Progenitor cell of endocrine pancreas (in vitro differentiated cells): ENCODE measurements around the gene CSAD. TPM values are rescaled to one million over a fixed set of nuclear protein-coding genes. Genes with fewer than 3 reads are reported as not detected.

Source experiments
- DNase-seq: peaks from one replicate; pipeline ENCODE4 v3.0.0; 2021; ENCODE audit warnings: low spot score; ENCODE audit not compliant: unreplicated experiment
- H3K27ac Mint-ChIP-seq: 2 replicates; pipeline ENCODE4 v1.8.0; 2021; ENCODE audit warnings: mild to moderate bottlenecking, moderate library complexity, mixed read lengths
- H3K27me3 Mint-ChIP-seq: 2 replicates; pipeline ENCODE4 v1.8.0; 2021; ENCODE audit warnings: mixed read lengths
- H3K36me3 Mint-ChIP-seq: 2 replicates; pipeline ENCODE4 v1.8.0; 2022; ENCODE audit warnings: mixed read lengths; ENCODE audit not compliant: insufficient read depth
- H3K4me1 Mint-ChIP-seq: 2 replicates; pipeline ENCODE4 v1.8.0; 2021; ENCODE audit warnings: low read depth, mixed read lengths
- H3K4me3 Mint-ChIP-seq: 2 replicates; pipeline ENCODE4 v1.8.0; 2021; ENCODE audit warnings: low read depth, mild to moderate bottlenecking, moderate library complexity, mixed read lengths
- H3K9me3 Mint-ChIP-seq: 2 replicates; pipeline ENCODE4 v1.8.0; 2021; ENCODE audit warnings: low read depth, mixed read lengths
- CTCF ChIP-seq: fragments of 200-600 bp; sonication (generic); IDR thresholded peaks from one replicate; pipeline ENCODE4 v1.5.0; 2021; ENCODE audit warnings: antibody characterized with exemption, mild to moderate bottlenecking; ENCODE audit not compliant: unreplicated experiment
- total RNA-seq: library from RNA; stranded (reverse); gene quantifications from 2 replicates; pipeline ENCODE4 v1.2.1, GENCODE V29; 2021

The CSAD gene
- total RNA-seq, 1 donor from 2014 or later, result 58.6 TPM

- TF ChIP-seq CTCF, result no peak
- H3K9me3 Mint-ChIP-seq, result no peaks in the 10 kb centered on the region
- H3K4me3 Mint-ChIP-seq, result no peak overlapping the region
- H3K36me3 Mint-ChIP-seq, result no peaks in the 10 kb centered on the region
- H3K4me1 Mint-ChIP-seq, result no peaks in the 10 kb centered on the region
- H3K27ac Mint-ChIP-seq, result no peak overlapping the region
- no peak for DNase-seq
- peaks cover 38% of the 10 kb centered on the region for H3K27me3 Mint-ChIP-seq
Measured at GRCh38 chr12:53200458-53201176, 19.9 kb upstream of the CSAD start.

- Mint-ChIP-seq H3K4me1 (no peaks in the 10 kb centered on the region), H3K4me3 (no peak overlapping the region)
Measured at GRCh38 chr12:53200107-53200457, 19.4 kb upstream of the CSAD start.

GRCh38 chr12:53199700-53200099 is 19.0 kb upstream of the CSAD start:
- Mint-ChIP-seq H3K27ac (no peak overlapping the region), H3K9me3 (no peaks in the 10 kb centered on the region), H3K36me3 (no peaks in the 10 kb centered on the region), H3K4me1 (no peaks in the 10 kb centered on the region), H3K4me3 (no peak overlapping the region), H3K27me3 (peaks cover 46% of the 10 kb centered on the region)
- no peak for DNase-seq
- TF ChIP-seq CTCF, result no peak

More at GRCh38 chr12:53200107-53200457, 19.4 kb upstream of the CSAD start:
- H3K36me3 Mint-ChIP-seq, result no peaks in the 10 kb centered on the region
- peaks cover 44% of the 10 kb centered on the region for H3K27me3 Mint-ChIP-seq
- H3K27ac Mint-ChIP-seq, result no peak overlapping the region
- H3K9me3 Mint-ChIP-seq, result no peaks in the 10 kb centered on the region
- no peak for DNase-seq
- TF ChIP-seq CTCF, result no peak

GRCh38 chr12:53198486-53199110 is 17.9 kb upstream of the CSAD start:
- TF ChIP-seq CTCF, result no peak
- no peaks in the 10 kb centered on the region for H3K36me3 Mint-ChIP-seq
- no peaks in the 10 kb centered on the region for H3K4me1 Mint-ChIP-seq
- no peak overlapping the region for H3K27ac Mint-ChIP-seq
- H3K27me3 Mint-ChIP-seq, result peaks cover 54% of the 10 kb centered on the region
- DNase-seq, result no peak
- H3K9me3 Mint-ChIP-seq, result no peaks in the 10 kb centered on the region
- H3K4me3 Mint-ChIP-seq, result no peak overlapping the region

- H3K4me3 Mint-ChIP-seq, result no peak overlapping the region
Measured at GRCh38 chr12:53197011-53197640, 16.4 kb upstream of the CSAD start.

More at GRCh38 chr12:53197011-53197640, 16.4 kb upstream of the CSAD start:
- Mint-ChIP-seq H3K36me3 (peaks cover under 1% of the 10 kb centered on the region), H3K27me3 (peaks cover 54% of the 10 kb centered on the region), H3K9me3 (no peaks in the 10 kb centered on the region), H3K27ac (no peak overlapping the region), H3K4me1 (no peaks in the 10 kb centered on the region)
- no peak for DNase-seq
- TF ChIP-seq CTCF, result no peak
